AG08395 (cell line): Measurements from ENCODE around the gene COL15A1.
"Not testable (repeated sequence)": the region's sequence is repeated elsewhere in the genome, so short reads cannot be mapped to it uniquely, and the experiment has no call there.

Experiments
- DNase-seq: peaks from one replicate; pipeline ENCODE4 v3.0.0; 2012; ENCODE audit warnings: mixed read lengths, low spot score

COL15A1 gene

GRCh38 chr9:99079542-99079941, 135.8 kb downstream of the COL15A1 start:
- no peak for DNase-seq

- DNase-seq, result no peak
Measured at GRCh38 chr9:99083051-99083450, 139.3 kb downstream of the COL15A1 start.

GRCh38 chr9:99085949-99086948, 142.5 kb downstream of the COL15A1 start:
- peak; percentile 76 for DNase-seq

GRCh38 chr9:99087462-99087861, 143.8 kb downstream of the COL15A1 start:
- no peak for DNase-seq

GRCh38 chr9:99090336-99091130, 146.8 kb downstream of the COL15A1 start:
- DNase-seq, result peak; percentile 51

GRCh38 chr9:99092643-99093491, 149.2 kb downstream of the COL15A1 start:
- no peak for DNase-seq

GRCh38 chr9:99093492-99093791, 149.7 kb downstream of the COL15A1 start:
- DNase-seq, result no peak

GRCh38 chr9:99095565-99095964, 151.9 kb downstream of the COL15A1 start:
- no peak for DNase-seq

GRCh38 chr9:99096409-99096808, 152.7 kb downstream of the COL15A1 start:
- DNase-seq, result no peak

- not testable (repeated sequence) for DNase-seq
Measured at GRCh38 chr9:99099806-99100585, 156.3 kb downstream of the COL15A1 start.

- DNase-seq, result no peak
Measured at GRCh38 chr9:99101271-99101670, 157.6 kb downstream of the COL15A1 start.

GRCh38 chr9:99101812-99102211, 158.1 kb downstream of the COL15A1 start:
- DNase-seq, result no peak

- no peak for DNase-seq
Measured at GRCh38 chr9:99103054-99103895, 159.6 kb downstream of the COL15A1 start.

GRCh38 chr9:99103901-99104458, 160.3 kb downstream of the COL15A1 start:
- DNase-seq, result peak; percentile 62

GRCh38 chr9:99104459-99105151, 160.9 kb downstream of the COL15A1 start, which contains the start of gene TGFBR1:
Gene TGFBR1 (plus strand): TSS chr9:99105113. CDS start chr9:99105206, 93 bp downstream.
- peak; percentile 99 for DNase-seq

GRCh38 chr9:99105152-99106043, 161.7 kb downstream of the COL15A1 start:
- peak; percentile 88 for DNase-seq

- DNase-seq, result no peak
Measured at GRCh38 chr9:99106044-99106375, 162.3 kb downstream of the COL15A1 start.

- DNase-seq, result no peak
Measured at GRCh38 chr9:99107421-99107820, 163.7 kb downstream of the COL15A1 start.
